Transverse colon (tissue), 4 donors: ENCODE measurements around the gene HTN1. TPM values are rescaled to one million over a fixed set of nuclear protein-coding genes. Genes with fewer than 3 reads are reported as not detected.
"Not testable (repeated sequence)": the region's sequence is repeated elsewhere in the genome, so short reads cannot be mapped to it uniquely, and the experiment has no call there.

Experiments used
- DNase-seq: peaks from one replicate; pipeline ENCODE4 v3.0.0-alpha.2; 2019
- H3K27ac ChIP-seq, 4 donors: fragments of 200-600 bp; sonication (generic); 2 replicates each; pipeline ENCODE4 v1.5.1; 2016 to 2018; ENCODE audit warnings: inconsistent platforms in 4 of 4
- H3K27me3 ChIP-seq: fragments of 200-600 bp; sonication (generic); 2 replicates; pipeline ENCODE4 v1.5.1; 2017; ENCODE audit warnings: inconsistent platforms
- H3K36me3 ChIP-seq, 4 donors: fragments of 200-600 bp; sonication (generic); 2 replicates each; pipeline ENCODE4 v1.5.1; 2017 to 2019; ENCODE audit warnings: inconsistent platforms in 4 of 4
- H3K4me1 ChIP-seq, 4 donors: fragments of 200-600 bp; sonication (generic); 2 replicates each; pipeline ENCODE4 v1.5.1; 2017 to 2020; ENCODE audit warnings: inconsistent platforms in 4 of 4
- H3K4me3 ChIP-seq, 4 donors: fragments of 200-600 bp; sonication (generic); 1 replicate in 1 of 4; 2 replicates in 3 of 4; pipeline versions ENCODE4 v1.5.1 to v1.6.1; 2017 to 2019; ENCODE audit warnings: inconsistent platforms in 4 of 4
- H3K9me3 ChIP-seq, 2 donors: fragments of 200-600 bp; sonication (generic); 2 replicates each; pipeline ENCODE4 v1.5.1; 2017 to 2019; ENCODE audit warnings: inconsistent platforms in 2 of 2
- EP300 ChIP-seq: sonication (generic); formaldehyde crosslinking; IDR thresholded peaks from one replicate; pipeline ENCODE4 v1.6.1; 2017; ENCODE audit warnings: antibody characterized with exemption, low read depth
- POLR2A ChIP-seq: fragments of 450-650 bp; IDR thresholded peaks from one replicate; pipeline ENCODE4 v1.6.1; 2016; ENCODE audit warnings: antibody characterized with exemption, mild to moderate bottlenecking, moderate library complexity
- POLR2AphosphoS5 ChIP-seq, 3 donors: sonication (generic); formaldehyde crosslinking; IDR thresholded peaks; one replicate each; pipeline ENCODE4 v1.6.1; 2016; ENCODE audit warnings: antibody characterized with exemption in 3 of 3
- WGBS, 2 donors: methylation state at CpG; one replicate each; pipeline ENCODE4 v1.1.5; 2018; ENCODE audit warnings: low coverage in 1 of 2; 5-methylcytosine and 5-hydroxymethylcytosine counted together
- in situ Hi-C, 4 donors: fragments of 200-750 bp; cut with MboI; loops; one replicate each; pipeline versions ENCODE4 v1.15.0 to v1.15.1; 2017; ENCODE audit warnings: low sequenced_read_pairs in 3 of 4, low pct_ligation_motif_present in 1 of 4, low pct_unique_long_range_greater_than_20kb in 1 of 4
- intact Hi-C: fragments of 100-400 bp; cut with DNase I; formaldehyde crosslinking; loops from one replicate; pipeline ENCODE4 v1.15.1; 2023; ENCODE audit warnings: low total_unique reads
- total RNA-seq, 4 donors: library from RNA; depleted of rRNA; stranded (reverse); fragments of >200 nt; gene quantifications; one replicate each; pipeline ENCODE4 v1.1.0, GENCODE V29; 2016
- TF ChIP-seq, protein P1 (sequence below), 5 experiments: fragments of 200-600 bp in 3 of 5; fragments of 450-650 bp in 2 of 5; sonication (generic) in 3 of 5; IDR thresholded peaks; 1 replicate in 2 of 5; 2 replicates in 3 of 5; pipeline ENCODE4 v1.5.1; 2016 to 2017; ENCODE audit warnings: antibody characterized with exemption in 5 of 5, inconsistent platforms in 3 of 5, mild to moderate bottlenecking in 2 of 5, moderate library complexity in 1 of 5

Gene HTN1
- total RNA-seq = not detected

DNA sequence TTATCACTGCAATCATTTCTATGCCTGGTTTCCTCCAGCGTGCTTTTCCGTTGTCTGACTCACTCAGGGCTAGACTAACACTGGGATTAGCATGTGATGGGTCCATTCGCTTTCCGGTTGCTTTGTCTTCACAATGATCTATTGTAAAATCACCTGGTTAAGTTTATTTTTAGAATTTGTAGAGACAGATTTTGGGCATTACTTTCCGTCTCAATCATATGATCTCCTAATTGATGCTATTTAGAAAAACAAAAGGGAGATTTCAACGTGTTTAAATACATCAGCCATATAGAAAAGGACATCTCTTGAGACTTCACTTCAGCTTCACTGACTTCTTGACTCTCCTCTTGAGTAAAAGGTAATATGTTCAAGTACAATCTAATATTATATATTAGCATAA lies at the start of gene HTN1:
TSS of gene HTN1 (plus strand) at position 301 of the 400 bp plus-strand sequence. CDS start 2,639 bp downstream, outside the sequence.
- DNase-seq, intact Hi-C loops, H3K4me3 ChIP-seq, H3K27ac ChIP-seq, in situ Hi-C loops, H3K36me3 ChIP-seq, H3K27me3 ChIP-seq, H3K4me1 ChIP-seq, H3K9me3 ChIP-seq: not testable (repeated sequence)
- WGBS, 2 donors = 71 to 84% methylated on average over 4 to 6 of the region's 6 CpGs

DNA sequence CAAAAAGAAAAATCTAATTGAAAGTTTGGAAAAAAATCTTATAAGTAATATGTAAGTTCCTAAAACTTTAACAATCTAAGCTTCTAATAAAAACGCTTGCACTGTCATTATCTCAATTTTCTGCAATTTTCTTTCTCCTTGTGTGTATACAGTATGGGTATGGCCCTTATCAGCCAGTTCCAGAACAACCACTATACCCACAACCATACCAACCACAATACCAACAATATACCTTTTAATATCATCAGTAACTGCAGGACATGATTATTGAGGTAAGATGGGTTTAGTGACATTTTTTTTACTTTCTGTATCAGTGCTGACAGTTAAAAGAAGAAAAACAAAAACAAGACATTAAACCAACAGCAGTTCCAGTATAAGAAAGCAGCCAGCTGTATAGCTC lies 49.5 kb upstream of the HTN1 start:
- Histone ChIP-seq H3K36me3 (no peaks in the 10 kb centered on the region), H3K27ac (no peak overlapping the region), H3K4me3 (no peak overlapping the region), H3K9me3 (no peaks in the 10 kb centered on the region), H3K4me1 (no peaks in the 10 kb centered on the region), H3K27me3 (no peaks in the 10 kb centered on the region)
- WGBS, 2 donors = 73 to 86% methylated on average over 1 of the region's 1 CpG
- TF ChIP-seq EP300 (no peak), POLR2AphosphoS5 (IDR thresholded peaks at IDR 0.05) (no peak), POLR2A (no peak)
- TF ChIP-seq, protein P1, sequence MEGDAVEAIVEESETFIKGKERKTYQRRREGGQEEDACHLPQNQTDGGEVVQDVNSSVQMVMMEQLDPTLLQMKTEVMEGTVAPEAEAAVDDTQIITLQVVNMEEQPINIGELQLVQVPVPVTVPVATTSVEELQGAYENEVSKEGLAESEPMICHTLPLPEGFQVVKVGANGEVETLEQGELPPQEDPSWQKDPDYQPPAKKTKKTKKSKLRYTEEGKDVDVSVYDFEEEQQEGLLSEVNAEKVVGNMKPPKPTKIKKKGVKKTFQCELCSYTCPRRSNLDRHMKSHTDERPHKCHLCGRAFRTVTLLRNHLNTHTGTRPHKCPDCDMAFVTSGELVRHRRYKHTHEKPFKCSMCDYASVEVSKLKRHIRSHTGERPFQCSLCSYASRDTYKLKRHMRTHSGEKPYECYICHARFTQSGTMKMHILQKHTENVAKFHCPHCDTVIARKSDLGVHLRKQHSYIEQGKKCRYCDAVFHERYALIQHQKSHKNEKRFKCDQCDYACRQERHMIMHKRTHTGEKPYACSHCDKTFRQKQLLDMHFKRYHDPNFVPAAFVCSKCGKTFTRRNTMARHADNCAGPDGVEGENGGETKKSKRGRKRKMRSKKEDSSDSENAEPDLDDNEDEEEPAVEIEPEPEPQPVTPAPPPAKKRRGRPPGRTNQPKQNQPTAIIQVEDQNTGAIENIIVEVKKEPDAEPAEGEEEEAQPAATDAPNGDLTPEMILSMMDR (IDR thresholded peaks at IDR 0.05) = no peak
- in situ Hi-C loops (no loop called here), intact Hi-C loops (no loop called here)
- DNase-seq = no peak

DNA sequence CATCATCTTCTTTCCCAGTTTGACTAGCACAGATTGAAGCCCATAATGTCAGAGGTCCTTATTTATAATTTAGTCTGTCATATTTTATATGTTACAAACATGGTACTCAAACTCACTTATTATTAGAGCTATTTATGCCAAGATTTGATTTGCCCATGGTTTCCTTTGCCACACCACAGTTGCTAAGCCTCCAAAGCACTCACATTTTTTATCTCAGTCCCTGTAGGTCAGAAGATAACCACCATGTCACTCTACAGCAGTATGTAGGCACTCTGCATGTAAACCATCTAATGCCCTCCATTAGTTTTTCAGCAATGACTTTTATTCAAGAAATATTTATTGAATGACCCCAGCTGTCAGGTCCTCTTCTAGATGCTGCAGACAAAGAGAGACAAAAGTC lies 47.7 kb upstream of the HTN1 start:
- DNase-seq = no peak
- H3K36me3 ChIP-seq = no peaks in the 10 kb centered on the region
- no peak overlapping the region for H3K27ac ChIP-seq
- H3K27me3 ChIP-seq = no peaks in the 10 kb centered on the region
- intact Hi-C loops = no loop called here
- H3K4me3 ChIP-seq = no peak overlapping the region
- in situ Hi-C loops = no loop called here
- no peaks in the 10 kb centered on the region for H3K9me3 ChIP-seq
- TF ChIP-seq POLR2AphosphoS5 (IDR thresholded peaks at IDR 0.05) (no peak), POLR2A (no peak), EP300 (no peak)
- TF ChIP-seq, protein P1 (IDR thresholded peaks at IDR 0.05) = no peak
- no peaks in the 10 kb centered on the region for H3K4me1 ChIP-seq

DNA sequence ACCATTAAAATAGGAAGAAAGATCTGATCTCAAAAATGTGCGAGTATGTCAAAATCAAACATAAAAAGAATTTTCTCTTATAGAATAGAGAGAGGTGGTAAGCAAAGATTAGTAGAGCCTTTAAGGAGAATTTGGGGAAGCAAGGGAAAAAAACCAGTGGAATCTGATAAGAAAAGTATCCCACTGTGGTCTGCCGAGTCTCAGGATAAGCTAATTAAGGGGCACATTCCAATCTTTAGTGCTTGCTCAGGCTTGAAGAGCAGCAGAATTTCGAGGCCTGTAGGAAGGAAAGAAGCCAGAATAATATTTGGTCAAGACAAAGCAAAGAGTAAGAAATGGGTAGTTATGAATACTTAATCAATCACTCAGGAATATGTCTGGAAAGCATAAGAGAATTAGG lies 41.5 kb upstream of the HTN1 start:
- no peaks in the 10 kb centered on the region for H3K9me3 ChIP-seq
- H3K27me3 ChIP-seq = no peaks in the 10 kb centered on the region
- in situ Hi-C loops (no loop called here), intact Hi-C loops (no loop called here)
- H3K4me3 ChIP-seq = no peak overlapping the region
- 45 to 69% methylated on average over 3 of the region's 3 CpGs for WGBS, 2 donors
- DNase-seq = no peak
- no peak for TF ChIP-seq POLR2A
- TF ChIP-seq EP300 = no peak
- no peak for TF ChIP-seq POLR2AphosphoS5 (IDR thresholded peaks at IDR 0.05)
- TF ChIP-seq, protein P1 (IDR thresholded peaks at IDR 0.05) = no peak
- H3K4me1 ChIP-seq = no peaks in the 10 kb centered on the region
- no peaks in the 10 kb centered on the region for H3K36me3 ChIP-seq
- no peak overlapping the region for H3K27ac ChIP-seq

DNA sequence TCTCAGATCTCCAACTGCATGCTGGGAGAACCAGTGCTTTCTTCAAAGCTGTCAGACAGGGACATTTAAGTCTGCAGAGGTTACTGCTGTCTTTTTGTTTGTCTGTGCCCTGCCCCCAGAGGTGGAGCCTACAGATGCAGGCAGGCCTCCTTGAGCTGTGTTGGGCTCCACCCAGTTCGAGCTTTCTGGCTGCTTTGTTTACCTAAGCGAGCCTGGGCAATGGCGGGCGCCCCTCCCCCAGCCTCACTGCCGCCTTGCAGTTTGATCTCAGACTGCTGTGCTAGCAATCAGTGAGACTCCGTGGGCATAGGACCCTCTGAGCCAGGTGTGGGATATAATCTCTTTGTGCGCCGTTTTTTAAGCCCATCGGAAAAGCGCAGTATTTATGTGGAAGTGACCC lies 31.2 kb upstream of the HTN1 start:
- H3K4me3 ChIP-seq, H3K9me3 ChIP-seq, H3K27ac ChIP-seq, H3K27me3 ChIP-seq, H3K36me3 ChIP-seq, H3K4me1 ChIP-seq, intact Hi-C loops, in situ Hi-C loops, DNase-seq: not testable (repeated sequence)
- 73 to 100% methylated on average over 4 to 9 of the region's 10 CpGs for WGBS, 2 donors
